Smooth muscle cell (in vitro differentiated cells): ENCODE results near the gene COL26A1. TPM values are rescaled to one million over a fixed set of nuclear protein-coding genes. Genes with fewer than 3 reads are reported as not detected.

Experiments used
- DNase-seq: peaks from one replicate; lab custom pipeline; 2025; ENCODE audit not compliant: unreplicated experiment; lab: John Stamatoyannopoulos, UW
- H2AFZ ChIP-seq: fragments of 200-600 bp; sonication (generic); 2 replicates; pipeline ENCODE4 v1.6.0; 2016; ENCODE audit warnings: antibody characterized with exemption, low read depth, mild to moderate bottlenecking
- H3F3A ChIP-seq: fragments of 200-600 bp; sonication (generic); 2 replicates; pipeline ENCODE4 v1.6.0; 2017; ENCODE audit warnings: antibody characterized with exemption, low read depth
- H3K27ac ChIP-seq: fragments of 200-600 bp; sonication (generic); 2 replicates; pipeline ENCODE4 v1.5.1; 2016; ENCODE audit warnings: low read depth, mild to moderate bottlenecking
- H3K27me3 ChIP-seq: fragments of 200-600 bp; sonication (generic); 2 replicates; pipeline ENCODE4 v1.6.1; 2016; ENCODE audit warnings: low read depth, mild to moderate bottlenecking
- H3K36me3 ChIP-seq: fragments of 200-600 bp; sonication (generic); 2 replicates; pipeline ENCODE4 v1.5.1; 2016; ENCODE audit warnings: low read depth
- H3K4me1 ChIP-seq: fragments of 200-600 bp; sonication (generic); 2 replicates; pipeline ENCODE4 v1.5.1; 2016; ENCODE audit warnings: low read depth
- H3K4me2 ChIP-seq: fragments of 200-600 bp; sonication (generic); 2 replicates; pipeline ENCODE4 v1.6.0; 2016; ENCODE audit warnings: mild to moderate bottlenecking
- H3K4me3 ChIP-seq: fragments of 200-600 bp; sonication (generic); 2 replicates; pipeline ENCODE4 v1.5.1; 2016; ENCODE audit warnings: mild to moderate bottlenecking
- H3K79me2 ChIP-seq: fragments of 200-600 bp; sonication (generic); 2 replicates; pipeline ENCODE4 v1.6.0; 2016; ENCODE audit warnings: low read depth, mild to moderate bottlenecking
- H3K9ac ChIP-seq: fragments of 200-600 bp; sonication (generic); 2 replicates; pipeline ENCODE4 v1.6.0; 2016; ENCODE audit warnings: low read depth
- H3K9me3 ChIP-seq: fragments of 200-600 bp; sonication (generic); replicated peaks from 2 replicates; pipeline ENCODE4 v1.5.1; 2016; ENCODE audit warnings: low read depth
- H4K20me1 ChIP-seq: fragments of 200-600 bp; sonication (generic); 2 replicates; pipeline ENCODE4 v1.6.0; 2016; ENCODE audit warnings: low read depth
- WGBS: methylation state at CpG from one replicate; pipeline ENCODE4 v1.1.7; 2016; ENCODE audit warnings: low lambda C conversion rate; 5-methylcytosine and 5-hydroxymethylcytosine counted together
- polyA plus RNA-seq: library from polyadenylated mRNA; unstranded; fragments of >200 nt; fragmentation: Nextera tagmentation; extraction: Ambion mirVana; gene quantifications from 2 replicates; pipeline ENCODE4 v1.2.1, GENCODE V29; 2016
- total RNA-seq: library from RNA; depleted of rRNA; stranded (reverse); fragments of >200 nt; gene quantifications from 2 replicates; pipeline ENCODE4 v1.2.3, GENCODE V29; 2014
- TF ChIP-seq, protein P1 (sequence below): fragments of 200-600 bp; sonication (generic); IDR thresholded peaks from 2 replicates; pipeline ENCODE4 v1.5.1; 2017; ENCODE audit warnings: borderline replicate concordance, mild to moderate bottlenecking, antibody characterized with exemption; ENCODE audit not compliant: insufficient read depth, poor library complexity, severe bottlenecking

COL26A1 gene
- total and polyA plus RNA-seq, 2 experiments from 2014 or later, result 4.9 to 13.2 TPM

GRCh38 chr7:101442426-101443070 lies 79.9 kb downstream of the COL26A1 start:
- H4K20me1 ChIP-seq, result no peaks in the 10 kb centered on the region
- no peak overlapping the region for H3K4me2 ChIP-seq
- 83% methylated on average over 13 of the region's 15 CpGs for WGBS
- no peaks in the 10 kb centered on the region for H3K36me3 ChIP-seq
- no peaks in the 10 kb centered on the region for H3K9me3 ChIP-seq
- no peaks in the 10 kb centered on the region for H3K79me2 ChIP-seq
- no peak overlapping the region for H2AFZ ChIP-seq
- no peaks in the 10 kb centered on the region for H3K4me1 ChIP-seq
- H3K9ac ChIP-seq, result no peak overlapping the region
- H3K27ac ChIP-seq, result no peak overlapping the region
- DNase-seq, result no peak
- no peak overlapping the region for H3K4me3 ChIP-seq
- H3F3A ChIP-seq, result no peaks in the 10 kb centered on the region
- TF ChIP-seq, protein P1, sequence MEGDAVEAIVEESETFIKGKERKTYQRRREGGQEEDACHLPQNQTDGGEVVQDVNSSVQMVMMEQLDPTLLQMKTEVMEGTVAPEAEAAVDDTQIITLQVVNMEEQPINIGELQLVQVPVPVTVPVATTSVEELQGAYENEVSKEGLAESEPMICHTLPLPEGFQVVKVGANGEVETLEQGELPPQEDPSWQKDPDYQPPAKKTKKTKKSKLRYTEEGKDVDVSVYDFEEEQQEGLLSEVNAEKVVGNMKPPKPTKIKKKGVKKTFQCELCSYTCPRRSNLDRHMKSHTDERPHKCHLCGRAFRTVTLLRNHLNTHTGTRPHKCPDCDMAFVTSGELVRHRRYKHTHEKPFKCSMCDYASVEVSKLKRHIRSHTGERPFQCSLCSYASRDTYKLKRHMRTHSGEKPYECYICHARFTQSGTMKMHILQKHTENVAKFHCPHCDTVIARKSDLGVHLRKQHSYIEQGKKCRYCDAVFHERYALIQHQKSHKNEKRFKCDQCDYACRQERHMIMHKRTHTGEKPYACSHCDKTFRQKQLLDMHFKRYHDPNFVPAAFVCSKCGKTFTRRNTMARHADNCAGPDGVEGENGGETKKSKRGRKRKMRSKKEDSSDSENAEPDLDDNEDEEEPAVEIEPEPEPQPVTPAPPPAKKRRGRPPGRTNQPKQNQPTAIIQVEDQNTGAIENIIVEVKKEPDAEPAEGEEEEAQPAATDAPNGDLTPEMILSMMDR, result no peak
- no peaks in the 10 kb centered on the region for H3K27me3 ChIP-seq

DNA sequence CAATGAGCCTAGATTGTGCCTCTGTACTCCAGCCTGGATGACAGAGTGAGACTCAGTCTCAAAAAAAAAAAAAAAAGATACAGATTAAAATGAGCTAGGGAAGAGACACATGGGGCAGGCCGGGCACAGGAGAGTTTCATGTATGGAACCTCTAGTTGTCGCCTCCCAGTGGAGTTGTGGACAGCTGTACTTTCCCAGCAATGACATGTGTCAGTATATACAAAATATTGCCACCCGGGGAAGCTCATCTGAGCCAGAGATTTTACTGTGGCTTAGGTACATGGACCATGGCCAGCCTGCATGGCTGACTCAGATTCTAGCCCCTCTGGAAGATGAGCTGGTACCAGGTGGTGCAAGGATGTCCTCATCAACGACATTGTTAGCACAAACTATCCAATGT lies 87.4 kb downstream of the COL26A1 start:
- WGBS, result 92% methylated on average over 4 of the region's 4 CpGs
- TF ChIP-seq, protein P1, result no peak
- no peak overlapping the region for H3K4me2 ChIP-seq

GRCh38 chr7:101453617-101454016 lies 90.9 kb downstream of the COL26A1 start:
- no peak overlapping the region for H3K9ac ChIP-seq
- H4K20me1 ChIP-seq, result no peaks in the 10 kb centered on the region
- WGBS, result 39% methylated on average over 5 of the region's 5 CpGs
- H3K79me2 ChIP-seq, result no peaks in the 10 kb centered on the region
- H3K4me2 ChIP-seq, result no peak overlapping the region
- H3K27ac ChIP-seq, result no peak overlapping the region
- peak overlapping the region; percentile 43 for H2AFZ ChIP-seq
- H3K36me3 ChIP-seq, result no peaks in the 10 kb centered on the region
- no peaks in the 10 kb centered on the region for H3K4me1 ChIP-seq
- no peaks in the 10 kb centered on the region for H3F3A ChIP-seq
- H3K27me3 ChIP-seq, result no peaks in the 10 kb centered on the region
- H3K9me3 ChIP-seq, result no peaks in the 10 kb centered on the region
- TF ChIP-seq, protein P1, result no peak
- H3K4me3 ChIP-seq, result no peak overlapping the region
- no peak for DNase-seq

More for the DNA sequence above, 87.4 kb downstream of the COL26A1 start:
- Histone ChIP-seq H3F3A (no peaks in the 10 kb centered on the region), H3K27me3 (no peaks in the 10 kb centered on the region), H3K27ac (no peak overlapping the region), H4K20me1 (no peaks in the 10 kb centered on the region), H3K4me3 (no peak overlapping the region), H3K79me2 (no peaks in the 10 kb centered on the region), H2AFZ (no peak overlapping the region), H3K36me3 (no peaks in the 10 kb centered on the region), H3K9me3 (no peaks in the 10 kb centered on the region), H3K9ac (no peak overlapping the region), H3K4me1 (no peaks in the 10 kb centered on the region)
- DNase-seq, result no peak
